Kidney epithelial cell (primary cell): ENCODE results near the gene NKAIN1. TPM values are rescaled to one million over a fixed set of nuclear protein-coding genes. Genes with fewer than 3 reads are reported as not detected.
"Not testable (repeated sequence)": the region's sequence is repeated elsewhere in the genome, so short reads cannot be mapped to it uniquely, and the experiment has no call there.

Experiments
- DNase-seq: peaks from one replicate; pipeline ENCODE4 v3.0.0-alpha.2; 2010; ENCODE audit warnings: low read depth
- H3K27me3 ChIP-seq: 2 replicates; pipeline ENCODE4 v1.6.0; 2011; ENCODE audit warnings: low read length; ENCODE audit not compliant: control insufficient read depth, insufficient read depth
- H3K36me3 ChIP-seq: 2 replicates; pipeline ENCODE4 v1.5.1; 2011; ENCODE audit warnings: low read length; ENCODE audit not compliant: control insufficient read depth, insufficient read depth
- H3K4me3 ChIP-seq: 2 replicates; pipeline ENCODE4 v1.5.1; 2011; ENCODE audit warnings: low read depth, mild to moderate bottlenecking, control low read depth, low read length
- total RNA-seq: library from RNA; depleted of rRNA; stranded (reverse); fragments of >200 nt; gene quantifications from 2 replicates; pipeline ENCODE4 v1.2.3, GENCODE V29; 2015
- TF ChIP-seq, protein P1 (sequence below): IDR thresholded peaks from 2 replicates; pipeline ENCODE4 v1.5.1; 2011; ENCODE audit warnings: mild to moderate bottlenecking, moderate library complexity, low read length, control low read depth, inconsistent platforms; ENCODE audit not compliant: insufficient read depth, poor library complexity, severe bottlenecking

NKAIN1 gene
- total RNA-seq, 1 donor from 2014 or later = 2.7 TPM

DNA sequence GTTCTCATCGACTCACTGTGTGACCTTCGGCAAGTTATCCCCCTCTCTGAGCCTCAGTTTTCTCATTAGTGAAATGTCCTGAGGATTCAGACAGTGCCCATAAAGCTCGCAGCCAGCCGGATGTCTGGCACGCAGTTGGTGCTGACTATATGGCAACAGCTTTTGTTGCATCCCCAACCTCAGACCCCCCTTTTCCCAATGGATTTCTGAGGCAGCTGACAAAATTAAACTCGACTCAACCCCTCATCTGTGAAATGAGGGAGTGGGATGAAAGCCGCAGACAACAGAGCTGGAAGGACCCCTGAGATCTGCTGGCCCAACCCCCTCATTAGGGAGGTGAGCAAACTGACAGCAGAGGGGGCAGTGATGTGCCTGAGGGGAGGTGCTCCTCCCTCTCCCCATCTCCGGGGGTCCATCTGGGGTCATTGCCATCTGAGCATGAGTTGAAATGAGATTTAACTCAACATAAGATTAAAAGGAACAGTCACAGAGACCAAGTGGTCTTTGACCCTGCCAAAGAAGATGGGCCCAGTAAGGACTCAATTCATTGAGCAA, 40.4 kb downstream of the NKAIN1 start:
- no peaks in the 10 kb centered on the region for H3K36me3 ChIP-seq
- DNase-seq = no peak
- TF ChIP-seq, protein P1, sequence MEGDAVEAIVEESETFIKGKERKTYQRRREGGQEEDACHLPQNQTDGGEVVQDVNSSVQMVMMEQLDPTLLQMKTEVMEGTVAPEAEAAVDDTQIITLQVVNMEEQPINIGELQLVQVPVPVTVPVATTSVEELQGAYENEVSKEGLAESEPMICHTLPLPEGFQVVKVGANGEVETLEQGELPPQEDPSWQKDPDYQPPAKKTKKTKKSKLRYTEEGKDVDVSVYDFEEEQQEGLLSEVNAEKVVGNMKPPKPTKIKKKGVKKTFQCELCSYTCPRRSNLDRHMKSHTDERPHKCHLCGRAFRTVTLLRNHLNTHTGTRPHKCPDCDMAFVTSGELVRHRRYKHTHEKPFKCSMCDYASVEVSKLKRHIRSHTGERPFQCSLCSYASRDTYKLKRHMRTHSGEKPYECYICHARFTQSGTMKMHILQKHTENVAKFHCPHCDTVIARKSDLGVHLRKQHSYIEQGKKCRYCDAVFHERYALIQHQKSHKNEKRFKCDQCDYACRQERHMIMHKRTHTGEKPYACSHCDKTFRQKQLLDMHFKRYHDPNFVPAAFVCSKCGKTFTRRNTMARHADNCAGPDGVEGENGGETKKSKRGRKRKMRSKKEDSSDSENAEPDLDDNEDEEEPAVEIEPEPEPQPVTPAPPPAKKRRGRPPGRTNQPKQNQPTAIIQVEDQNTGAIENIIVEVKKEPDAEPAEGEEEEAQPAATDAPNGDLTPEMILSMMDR = no peak
- no peaks in the 10 kb centered on the region for H3K27me3 ChIP-seq
- no peak overlapping the region for H3K4me3 ChIP-seq

DNA sequence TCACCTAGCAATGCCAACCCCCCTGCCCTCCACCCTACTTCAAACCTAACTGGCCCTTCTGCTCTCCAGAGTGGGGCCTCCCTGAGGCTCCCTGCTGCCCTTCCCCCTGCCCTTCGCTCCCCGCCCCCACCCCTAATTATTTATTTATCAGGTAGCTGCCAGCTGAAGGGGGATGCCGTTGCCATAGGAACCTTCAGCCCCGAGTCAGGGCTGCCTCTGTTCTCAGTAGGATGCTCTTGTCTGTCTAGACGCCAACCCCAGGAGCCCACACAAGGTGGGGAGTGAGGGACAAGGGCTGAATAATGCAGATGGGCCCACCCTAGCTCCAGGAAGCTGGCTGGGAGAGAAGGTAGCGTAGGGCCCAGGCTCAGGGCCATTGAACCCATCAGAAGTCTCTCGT, 41.1 kb downstream of the NKAIN1 start:
- Histone ChIP-seq H3K27me3 (no peaks in the 10 kb centered on the region), H3K36me3 (no peaks in the 10 kb centered on the region), H3K4me3 (no peak overlapping the region)
- DNase-seq = no peak
- TF ChIP-seq, protein P1 = no peak

DNA sequence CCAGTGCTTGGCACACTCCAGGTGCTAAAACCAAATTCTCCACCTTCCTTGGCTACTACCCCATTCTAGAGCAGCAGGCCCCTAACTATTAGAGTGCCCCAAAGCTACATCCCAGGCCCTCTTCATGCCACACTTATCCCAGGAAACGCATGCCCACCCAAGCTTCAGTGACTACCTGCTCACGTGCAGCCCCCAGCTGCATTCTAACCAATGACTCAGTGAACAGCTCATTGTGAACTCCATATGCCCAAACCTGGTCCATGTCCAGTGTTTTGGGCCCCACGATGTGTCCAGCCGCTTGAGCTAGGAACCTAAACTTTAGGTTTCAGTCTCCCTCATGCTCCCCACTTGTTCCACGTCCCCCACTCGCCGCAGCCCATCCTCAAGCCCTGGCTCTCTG, 41.5 kb downstream of the NKAIN1 start:
- DNase-seq = no peak
- TF ChIP-seq, protein P1 = no peak
- H3K36me3 ChIP-seq = no peaks in the 10 kb centered on the region

DNA sequence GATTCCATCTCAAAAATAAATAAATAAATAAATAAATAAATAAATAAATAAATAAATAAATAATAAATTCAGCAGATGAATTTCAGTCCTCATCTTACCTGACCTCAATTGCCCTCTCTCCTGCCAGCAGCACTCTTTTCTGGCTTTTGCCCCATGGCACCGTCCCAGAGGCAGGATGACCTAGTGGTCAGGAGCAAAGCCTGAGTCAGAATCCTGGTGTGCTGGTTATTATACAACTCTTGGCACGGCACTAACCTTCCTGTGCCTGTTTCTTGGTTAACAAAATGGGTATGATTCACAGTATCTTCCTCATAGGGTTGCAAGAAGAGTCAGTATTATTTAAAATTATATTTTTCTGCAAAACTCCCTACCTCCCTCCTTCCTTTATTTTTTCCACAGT, 43.0 kb downstream of the NKAIN1 start:
- Histone ChIP-seq H3K4me3 (no peak overlapping the region), H3K27me3 (no peaks in the 10 kb centered on the region), H3K36me3 (no peaks in the 10 kb centered on the region)
- DNase-seq = no peak
- TF ChIP-seq, protein P1 = no peak

More for the DNA sequence above, 41.5 kb downstream of the NKAIN1 start:
- H3K4me3 ChIP-seq = no peak overlapping the region
- H3K27me3 ChIP-seq = no peaks in the 10 kb centered on the region

DNA sequence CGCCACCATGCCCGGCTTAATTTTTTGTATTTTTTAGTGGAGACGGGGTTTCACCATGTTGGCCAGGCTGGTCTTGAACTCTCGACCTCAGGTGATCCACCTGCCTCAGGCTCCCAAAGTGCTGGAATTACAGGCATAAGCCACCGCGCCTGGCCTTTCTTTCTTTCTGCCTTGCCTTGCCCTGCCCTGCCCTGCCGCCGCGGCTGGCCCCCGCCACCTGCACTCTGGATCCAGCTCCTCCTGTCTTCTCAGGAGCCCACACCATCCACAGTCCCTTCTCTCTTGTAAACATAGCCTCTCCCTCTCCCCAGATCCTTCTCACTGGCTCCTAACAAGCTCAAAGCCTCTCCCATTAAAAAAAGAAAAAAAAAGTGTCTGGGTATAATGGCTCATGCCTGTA, 44.4 kb downstream of the NKAIN1 start:
- DNase-seq, H3K27me3 ChIP-seq, H3K4me3 ChIP-seq, H3K36me3 ChIP-seq: not testable (repeated sequence)

DNA sequence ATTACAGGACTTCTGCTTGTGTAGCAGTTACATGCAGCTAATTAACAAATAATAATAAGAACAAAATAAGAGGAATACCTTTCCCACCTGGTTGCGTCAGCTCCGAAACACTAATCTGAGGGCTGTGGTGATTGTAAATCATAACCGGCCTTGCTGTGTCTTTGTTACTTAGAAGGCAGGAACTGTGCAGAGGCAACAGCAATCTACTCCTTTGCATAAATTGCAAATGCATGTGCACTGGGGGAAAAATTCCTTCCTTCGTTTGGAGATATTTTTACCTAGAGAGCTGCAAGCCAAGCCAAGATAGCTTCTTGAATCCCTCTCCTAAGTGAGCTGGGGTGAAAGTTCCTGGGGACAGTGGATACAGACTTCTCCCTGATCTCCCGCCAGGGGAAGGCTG, 46.0 kb downstream of the NKAIN1 start:
- no peaks in the 10 kb centered on the region for H3K36me3 ChIP-seq
- H3K4me3 ChIP-seq = no peak overlapping the region
- no peaks in the 10 kb centered on the region for H3K27me3 ChIP-seq
- TF ChIP-seq, protein P1 = no peak
- no peak for DNase-seq

DNA sequence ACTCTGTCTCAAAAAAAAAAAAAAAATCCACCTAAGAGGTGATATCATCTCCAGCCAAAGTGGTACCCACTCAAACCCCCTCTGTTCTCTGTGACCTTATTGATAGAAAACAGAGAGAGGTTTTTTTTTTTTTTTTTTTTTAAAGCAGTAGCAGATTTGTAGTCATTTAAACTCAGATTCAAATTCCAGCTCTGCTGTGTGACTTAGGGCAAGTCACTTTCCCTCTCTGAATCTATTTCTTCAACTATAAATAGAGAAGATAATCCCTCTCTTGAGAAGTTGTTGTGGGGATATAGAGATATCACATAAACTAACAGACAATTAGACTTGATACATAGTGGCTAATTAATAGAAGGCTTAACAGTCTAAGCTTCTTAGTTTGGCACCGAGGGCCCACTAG, 48.4 kb downstream of the NKAIN1 start:
- H3K27me3 ChIP-seq = peaks cover 2% of the 10 kb centered on the region
- no peak for DNase-seq
- TF ChIP-seq, protein P1 = no peak

More for the DNA sequence above, 48.4 kb downstream of the NKAIN1 start:
- Histone ChIP-seq H3K4me3 (no peak overlapping the region), H3K36me3 (no peaks in the 10 kb centered on the region)
